Keratinocyte (primary cell): ENCODE measurements around the gene KLHL34.

Experiments used
- EZH2 ChIP-seq: IDR thresholded peaks from one replicate; pipeline ENCODE4 v1.6.1; 2012; ENCODE audit warnings: inconsistent platforms, mild to moderate bottlenecking, low read length, moderate library complexity
- TF ChIP-seq, protein P1 (sequence below), 3 experiments: IDR thresholded peaks in 1 of 3; conservative IDR thresholded peaks in 1 of 3; optimal IDR thresholded peaks in 1 of 3; 2 replicates in 2 of 3; 3 replicates in 1 of 3; pipeline versions ENCODE3 to v1.5.1; 2011; ENCODE audit warnings: low read length in 3 of 3, mild to moderate bottlenecking in 3 of 3, moderate library complexity in 2 of 3, control low read depth in 1 of 3, inconsistent platforms in 1 of 3; ENCODE audit not compliant: insufficient read depth in 2 of 3; ENCODE audit errors: extremely low read depth in 1 of 3

DNA sequence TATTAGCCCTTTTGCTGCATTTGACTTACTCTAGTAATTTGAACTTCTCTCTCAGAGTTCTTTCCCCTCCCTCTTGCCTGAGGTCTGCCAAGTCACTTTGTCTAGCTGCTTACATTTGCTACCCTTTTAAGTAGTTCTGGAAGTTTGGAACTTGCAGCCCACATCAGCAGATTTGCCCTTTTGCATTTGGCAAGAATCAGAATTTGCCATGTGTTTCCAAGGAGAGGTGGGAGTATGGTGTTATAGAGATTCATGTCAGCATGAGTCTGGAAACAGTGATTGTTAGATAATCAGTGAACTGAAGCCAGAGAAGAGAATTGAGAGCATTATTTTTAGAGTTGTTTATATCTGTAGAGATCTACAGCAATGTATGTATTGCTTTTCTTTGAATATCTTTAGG is 52.1 kb downstream of the KLHL34 start:
- TF ChIP-seq, protein P1, sequence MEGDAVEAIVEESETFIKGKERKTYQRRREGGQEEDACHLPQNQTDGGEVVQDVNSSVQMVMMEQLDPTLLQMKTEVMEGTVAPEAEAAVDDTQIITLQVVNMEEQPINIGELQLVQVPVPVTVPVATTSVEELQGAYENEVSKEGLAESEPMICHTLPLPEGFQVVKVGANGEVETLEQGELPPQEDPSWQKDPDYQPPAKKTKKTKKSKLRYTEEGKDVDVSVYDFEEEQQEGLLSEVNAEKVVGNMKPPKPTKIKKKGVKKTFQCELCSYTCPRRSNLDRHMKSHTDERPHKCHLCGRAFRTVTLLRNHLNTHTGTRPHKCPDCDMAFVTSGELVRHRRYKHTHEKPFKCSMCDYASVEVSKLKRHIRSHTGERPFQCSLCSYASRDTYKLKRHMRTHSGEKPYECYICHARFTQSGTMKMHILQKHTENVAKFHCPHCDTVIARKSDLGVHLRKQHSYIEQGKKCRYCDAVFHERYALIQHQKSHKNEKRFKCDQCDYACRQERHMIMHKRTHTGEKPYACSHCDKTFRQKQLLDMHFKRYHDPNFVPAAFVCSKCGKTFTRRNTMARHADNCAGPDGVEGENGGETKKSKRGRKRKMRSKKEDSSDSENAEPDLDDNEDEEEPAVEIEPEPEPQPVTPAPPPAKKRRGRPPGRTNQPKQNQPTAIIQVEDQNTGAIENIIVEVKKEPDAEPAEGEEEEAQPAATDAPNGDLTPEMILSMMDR (optimal IDR thresholded peaks at IDR 0.05 in 1 of 3, IDR thresholded peaks at IDR 0.05 in 1 of 3, conservative IDR thresholded peaks at IDR 0.05 in 1 of 3; ENCODE audit: extremely low read depth in 1 of 3, insufficient read depth in 2 of 3, low read length in 3 of 3) = no peak
- TF ChIP-seq EZH2 = no peak
